ENCODE results near the gene ISL1. TPM values are rescaled to one million over a fixed set of nuclear protein-coding genes. Genes with fewer than 3 reads are reported as not detected.

Gene ISL1
- total and polyA plus RNA-seq, 2 of the 8 experiments (the other 6 are each of a cell fraction or from before 2014, with no cell fraction given): 0.05 to 0.19 TPM

GRCh38 chr5:51378448-51379330, 4.6 kb upstream of the ISL1 start:
- Histone ChIP-seq H2BK120ac (replicated peaks; ENCODE audit: low read depth, low read length) (no peak overlapping the region), H3K27ac (ENCODE audit: low read depth, low read length) (no peak overlapping the region), H3K4ac (replicated peaks; ENCODE audit: insufficient read length, low read depth, low read length) (no peak overlapping the region), H4K5ac (ENCODE audit: insufficient read length, low read depth, low read length) (no peak overlapping the region), H4K20me1 (replicated peaks in 1 of 2; ENCODE audit: control insufficient read depth in 1 of 2, insufficient read depth in 2 of 2, low read length in 2 of 2) (peaks cover 0 to 2% of the 10 kb centered on the region in 2 experiments), H3K23me2 (ENCODE audit: low read depth, low read length) (peaks cover 24% of the 10 kb centered on the region), H3K9me3 (ENCODE audit: insufficient read depth in 2 of 2, low read depth in 1 of 2, low read length in 1 of 2) (no peaks in the 10 kb centered on the region), H3K4me1 (replicated peaks in 1 of 4; ENCODE audit: control insufficient read depth in 3 of 4, insufficient read depth in 4 of 4, low read length in 3 of 4) (peaks cover 9 to 36% (median 18%) of the 10 kb centered on the region in 4 experiments; a peak in 6 of 7 replicates), H2AK5ac (ENCODE audit: low read depth, low read length) (0 out of 2 replicates have a peak overlapping the region, but pooled peaks have one; percentile 4), H3K14ac (ENCODE audit: insufficient read length) (no peak overlapping the region), H3K79me2 (ENCODE audit: control insufficient read depth in 1 of 2, insufficient read depth in 2 of 2, low read length in 2 of 2) (no peaks in the 10 kb centered on the region), H2BK12ac (ENCODE audit: low read depth, low read length) (peak overlapping the region; percentile 97), H3K56ac (replicated peaks; ENCODE audit: insufficient read length, low read depth, low read length) (no peak overlapping the region), H4K8ac (ENCODE audit: extremely low read depth, insufficient read depth, low read length) (no peak overlapping the region), H3K18ac (ENCODE audit: extremely low read depth, low read length) (peak overlapping the region; percentile 62; the same call in 1 of the 2 replicates), H2BK15ac (ENCODE audit: low read length) (0 out of 2 replicates have a peak overlapping the region, but pooled peaks have one; percentile 2), H3K36me3 (ENCODE audit: control insufficient read depth in 2 of 4, insufficient read depth in 4 of 4, low read length in 3 of 4) (no peaks in the 10 kb centered on the region), H2AFZ (ENCODE audit: low read length) (no peak overlapping the region), H3K23ac (ENCODE audit: insufficient read length) (no peak overlapping the region), H3K9ac (replicated peaks in 1 of 4; ENCODE audit: extremely low read depth in 1 of 4, low read depth in 3 of 4, low read length in 3 of 4) (no peak overlapping the region), H2BK20ac (ENCODE audit: low read length) (peak overlapping the region; percentile 4), H4K91ac (replicated peaks; ENCODE audit: insufficient read length, low read length) (peak overlapping the region; percentile 49), H3K4me3 (ENCODE audit: extremely low read depth in 1 of 4, insufficient read depth in 2 of 4, low read depth in 3 of 4, low read length in 4 of 4) (peak overlapping the region; percentile 35 to 62 (median 46); a peak in 7 of 8 replicates), H2BK5ac (ENCODE audit: low read depth, low read length) (peak overlapping the region; percentile 20; the same call in 1 of the 2 replicates), H3K27me3 (replicated peaks in 1 of 4; ENCODE audit: control insufficient read depth in 3 of 4, extremely low read depth in 1 of 4, insufficient read depth in 3 of 4, low read length in 3 of 4) (peaks cover 42 to 89% (median 74%) of the 10 kb centered on the region in 4 experiments), H3K79me1 (ENCODE audit: low read depth, low read length) (no peaks in the 10 kb centered on the region), H3K4me2 (ENCODE audit: insufficient read depth in 1 of 2, low read depth in 2 of 2, low read length in 2 of 2) (peak overlapping the region; percentile 88 to 98)
- 1% methylated on average over 37 of the region's 37 CpGs; no CpG with 5 or more reads in 1 of the 2 experiments for WGBS, 2 experiments (ENCODE audit: extremely low coverage in 1 of 2, insufficient coverage in 1 of 2, insufficient read length in 1 of 2, insufficient replicate concordance in 2 of 2, low coverage in 1 of 2, low lambda C conversion rate in 2 of 2, missing lambda C conversion rate in 1 of 2)
- POLR2A ChIA-PET (ENCODE audit: partially characterized antibody): interaction anchor here (0.8 to 1.6 kb wide), 3 partner anchors 14 to 426 kb away, joined by 4 to 6 read pairs (median 5); no protein-coding TSS in a partner anchor
- CTCF ChIA-PET (ENCODE audit: partially characterized antibody): interaction anchor here (0.7 to 11.8 kb wide), 10 partner anchors 10 to 609 kb away, joined by 3 to 113 read pairs (median 4); no protein-coding TSS in a partner anchor
- peak; percentile 60 for FAIRE-seq
- DNase-seq (ENCODE audit: low read depth in 1 of 2, low spot score in 2 of 2): no peak
- TF ChIP-seq CBX5 (IDR thresholded peaks at IDR 0.05; ENCODE audit: low read depth, low read length): no peak
- no peak for TF ChIP-seq EGR1 (IDR thresholded peaks at IDR 0.05; ENCODE audit: borderline replicate concordance, low read depth, low read length)
- TF ChIP-seq TBP (IDR thresholded peaks at IDR 0.05; ENCODE audit: low read depth, low read length): peak; percentile 58; the same call in 1 of the 2 replicates
- no peak for TF ChIP-seq NANOG (IDR thresholded peaks at IDR 0.05; ENCODE audit: insufficient read depth, low read depth, low read length, poor library complexity, severe bottlenecking)
- peak; percentile 57 for TF ChIP-seq EZH2 (IDR thresholded peaks at IDR 0.05; ENCODE audit: low read depth, low read length, severe bottlenecking)
- TF ChIP-seq MAX (IDR thresholded peaks at IDR 0.05): no peak
- TF ChIP-seq ASH2L (IDR thresholded peaks at IDR 0.05; ENCODE audit: low read length): peak; percentile 65
- no peak for TF ChIP-seq SRF (IDR thresholded peaks at IDR 0.05; ENCODE audit: low read depth, low read length)
- TF ChIP-seq SP2 (IDR thresholded peaks at IDR 0.05; ENCODE audit: low read length): no peak
- no peak for TF ChIP-seq SIX5 (IDR thresholded peaks at IDR 0.05; ENCODE audit: low read depth, low read length)
- TF ChIP-seq SUZ12 (IDR thresholded peaks at IDR 0.05; ENCODE audit: low read length): peak; percentile 78; the same call in 1 of the 2 replicates

Measured in H1 (cell line).